GOT3 (cell line): ENCODE measurements around the gene TLR9.

ENCODE experiments used
- DNase-seq: peaks from one replicate; lab custom pipeline; 2025; ENCODE audit warnings: mixed read lengths; lab: John Stamatoyannopoulos, UW

The TLR9 gene

GRCh38 chr3:52216585-52217408, 8.6 kb downstream of the TLR9 start:
- no peak for DNase-seq

DNA sequence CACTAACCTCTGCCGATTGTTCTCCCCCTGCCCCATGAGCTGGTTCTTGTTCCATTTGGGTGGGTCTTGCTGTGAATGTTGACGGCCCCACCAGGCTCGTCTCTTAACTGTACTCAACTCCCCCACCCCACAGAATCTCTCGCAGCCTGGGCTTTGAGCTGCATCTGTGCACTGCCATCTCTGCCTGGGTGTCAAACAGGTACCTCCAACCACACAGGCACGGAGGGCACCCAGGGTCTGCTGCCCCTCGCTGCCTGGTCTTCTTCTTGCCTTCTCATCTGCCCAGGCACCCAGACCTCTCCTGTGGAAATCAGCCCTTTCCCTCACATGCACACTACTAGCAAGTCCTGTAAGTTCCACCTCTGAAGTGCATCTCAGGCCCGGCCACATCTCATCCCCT, 10.1 kb downstream of the TLR9 start:
- DNase-seq, result no peak

DNA sequence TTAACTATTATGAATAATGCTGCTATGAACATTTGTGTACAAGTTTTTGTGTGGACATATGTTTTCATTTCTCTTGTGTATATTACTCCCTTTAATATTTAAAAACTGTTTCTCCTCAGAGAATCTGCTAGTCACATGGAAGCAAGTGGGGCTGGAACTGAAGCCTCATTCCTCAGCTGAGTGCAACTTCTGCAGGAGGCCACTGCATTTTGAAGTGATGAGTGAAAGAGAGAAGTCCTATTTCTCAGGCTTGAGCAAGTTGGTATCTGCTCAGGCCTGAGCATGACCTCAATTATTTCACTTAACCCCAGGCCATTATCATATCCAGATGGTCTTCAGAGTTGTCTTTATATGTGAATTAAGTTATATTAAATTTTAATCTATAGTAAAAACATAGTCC, 11.5 kb downstream of the TLR9 start:
- no peak for DNase-seq

DNA sequence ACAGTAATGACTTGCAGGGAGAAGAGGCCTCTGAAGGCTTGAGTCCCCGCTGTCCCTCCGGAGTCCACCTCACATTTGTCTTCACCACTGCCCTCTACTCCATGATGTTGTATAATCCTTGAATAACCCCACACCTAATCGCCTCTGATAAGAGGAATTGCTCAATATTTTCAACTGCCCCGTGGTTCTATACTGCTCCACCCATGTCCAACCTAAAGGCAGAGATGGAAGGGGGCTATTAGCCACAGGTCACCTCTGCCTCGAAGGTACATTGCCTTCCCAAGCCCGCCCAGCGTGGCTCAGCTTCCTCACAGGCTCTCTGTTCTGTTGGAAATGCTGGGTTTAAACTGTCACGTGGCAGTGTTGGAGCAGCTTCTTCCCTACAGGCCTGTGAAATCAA, 12.4 kb downstream of the TLR9 start:
- DNase-seq, result no peak

- DNase-seq, result no peak
These were observed 14.1 kb downstream of the TLR9 start for GRCh38 chr3:52211268-52211891.

DNA sequence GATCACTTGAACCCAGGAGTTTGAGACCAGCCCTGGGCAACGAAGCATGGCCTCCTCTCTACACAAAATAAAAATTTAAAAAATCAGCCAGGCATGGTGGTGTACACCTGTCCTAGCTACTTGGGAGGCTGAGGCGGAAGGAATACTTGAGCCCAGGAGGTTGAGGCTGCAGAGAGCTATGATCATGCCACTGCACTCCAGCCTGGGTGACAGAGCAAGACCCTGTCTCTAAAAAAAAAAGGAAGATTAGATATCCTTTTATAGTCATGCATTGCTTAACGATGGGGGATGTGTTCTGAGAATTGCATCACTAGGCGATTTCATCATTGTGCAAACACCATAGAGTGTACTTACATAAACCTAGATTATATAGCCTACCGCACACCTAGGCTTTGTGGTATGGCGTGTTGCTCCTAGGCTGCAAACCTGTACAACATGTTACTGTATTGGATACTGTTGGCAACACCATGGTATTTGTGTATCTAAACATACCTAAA, 14.8 kb downstream of the TLR9 start:
- no peak for DNase-seq

DNA sequence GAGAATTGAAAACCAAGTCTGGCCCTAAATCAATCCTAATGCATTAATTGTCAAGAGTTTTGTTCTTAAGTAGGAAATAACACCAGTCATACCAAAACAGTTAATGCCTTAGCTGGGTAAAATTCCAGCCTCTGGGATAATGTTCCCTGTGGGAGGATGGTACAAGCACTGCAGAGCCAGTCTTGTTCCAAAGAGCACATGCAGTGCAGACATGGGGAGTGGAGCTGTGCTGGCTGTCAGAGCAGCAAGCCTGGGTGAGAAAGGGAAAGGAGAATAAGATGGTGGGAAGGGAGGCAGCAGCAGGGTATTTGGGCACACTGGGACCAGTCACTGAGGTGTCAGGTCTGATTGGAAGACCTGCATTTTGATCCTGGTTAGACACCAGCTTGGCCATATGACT, 15.4 kb downstream of the TLR9 start:
- DNase-seq, result no peak

GRCh38 chr3:52208556-52208955, 16.9 kb downstream of the TLR9 start:
- DNase-seq, result no peak

DNA sequence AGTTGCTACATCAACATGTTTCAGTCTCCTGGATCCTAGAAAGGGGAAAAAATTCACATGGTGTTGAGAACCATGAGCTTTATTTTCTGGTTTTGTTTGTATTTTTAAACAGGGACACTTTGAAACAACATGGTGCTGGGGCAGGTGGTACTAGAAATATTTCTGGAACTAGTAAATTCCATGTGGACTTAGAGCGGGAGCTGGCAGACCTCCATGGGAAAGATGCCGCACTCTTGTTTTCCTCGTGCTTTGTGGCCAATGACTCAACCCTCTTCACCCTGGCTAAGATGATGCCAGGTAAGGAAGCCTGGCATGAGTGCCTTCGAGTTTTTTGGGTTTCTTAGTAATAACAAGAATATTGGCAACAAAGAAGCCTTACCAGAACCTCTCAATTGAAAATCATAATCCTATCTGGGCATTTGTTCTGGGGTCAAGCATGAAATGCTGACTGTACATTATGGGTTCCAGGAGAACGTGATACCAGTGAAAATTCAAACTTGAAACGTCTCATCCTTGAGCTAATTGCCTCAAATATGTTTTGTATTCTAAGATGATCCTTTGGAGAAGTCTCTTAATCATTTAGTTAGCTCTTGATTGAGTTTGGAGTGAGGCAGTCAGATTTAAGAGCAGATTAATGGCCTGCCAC, 19.6 kb downstream of the TLR9 start:
- DNase-seq, result no peak

DNA sequence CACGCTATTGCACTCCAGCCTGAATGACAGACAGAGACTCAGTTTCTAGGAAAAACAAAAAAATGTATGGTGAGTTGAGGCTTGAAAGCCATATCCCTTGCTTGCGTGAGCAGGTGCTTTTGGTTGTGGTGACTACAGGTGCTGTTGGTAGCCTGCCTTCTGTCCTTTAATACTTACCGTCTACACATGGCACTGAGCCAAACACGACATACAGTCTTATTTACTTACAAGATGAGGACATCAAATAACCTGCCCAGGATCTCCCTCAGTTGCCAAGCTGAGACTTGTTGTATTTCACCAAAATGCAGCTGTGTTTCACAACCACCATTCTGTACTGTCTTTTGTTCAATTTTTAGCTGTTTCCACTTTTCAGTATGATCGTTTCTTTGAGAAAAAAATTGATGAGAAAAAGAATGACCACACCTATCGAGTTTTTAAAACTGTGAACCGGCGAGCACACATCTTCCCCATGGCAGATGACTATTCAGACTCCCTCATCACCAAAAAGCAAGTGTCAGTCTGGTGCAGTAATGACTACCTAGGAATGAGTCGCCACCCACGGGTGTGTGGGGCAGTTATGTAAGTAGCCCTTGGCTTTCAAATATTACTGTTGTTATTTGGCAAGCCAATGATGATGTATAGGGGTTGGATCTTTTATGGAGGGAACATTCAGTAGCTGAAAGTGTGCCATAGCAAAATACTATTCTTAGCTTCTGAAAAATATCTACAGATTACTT, 20.9 kb downstream of the TLR9 start:
- DNase-seq, result no peak

DNA sequence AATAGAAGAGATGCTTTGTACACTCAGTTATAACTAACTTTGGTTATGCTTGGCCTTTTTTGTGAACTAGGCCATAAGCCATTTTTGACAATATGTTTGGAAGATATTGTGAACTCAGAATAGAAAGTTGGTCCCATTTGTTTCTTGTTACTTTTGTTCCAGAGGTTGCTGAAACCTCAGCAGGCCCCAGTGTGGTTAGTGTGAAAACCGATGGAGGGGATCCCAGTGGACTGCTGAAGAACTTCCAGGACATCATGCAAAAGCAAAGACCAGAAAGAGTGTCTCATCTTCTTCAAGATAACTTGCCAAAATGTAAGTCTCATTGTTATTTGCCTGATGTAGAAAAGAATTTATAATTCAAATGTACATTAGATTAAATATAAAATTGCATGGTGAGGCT, 21.7 kb downstream of the TLR9 start:
- no peak for DNase-seq

GRCh38 chr3:52202384-52203077, 22.9 kb downstream of the TLR9 start:
- no peak for DNase-seq

DNA sequence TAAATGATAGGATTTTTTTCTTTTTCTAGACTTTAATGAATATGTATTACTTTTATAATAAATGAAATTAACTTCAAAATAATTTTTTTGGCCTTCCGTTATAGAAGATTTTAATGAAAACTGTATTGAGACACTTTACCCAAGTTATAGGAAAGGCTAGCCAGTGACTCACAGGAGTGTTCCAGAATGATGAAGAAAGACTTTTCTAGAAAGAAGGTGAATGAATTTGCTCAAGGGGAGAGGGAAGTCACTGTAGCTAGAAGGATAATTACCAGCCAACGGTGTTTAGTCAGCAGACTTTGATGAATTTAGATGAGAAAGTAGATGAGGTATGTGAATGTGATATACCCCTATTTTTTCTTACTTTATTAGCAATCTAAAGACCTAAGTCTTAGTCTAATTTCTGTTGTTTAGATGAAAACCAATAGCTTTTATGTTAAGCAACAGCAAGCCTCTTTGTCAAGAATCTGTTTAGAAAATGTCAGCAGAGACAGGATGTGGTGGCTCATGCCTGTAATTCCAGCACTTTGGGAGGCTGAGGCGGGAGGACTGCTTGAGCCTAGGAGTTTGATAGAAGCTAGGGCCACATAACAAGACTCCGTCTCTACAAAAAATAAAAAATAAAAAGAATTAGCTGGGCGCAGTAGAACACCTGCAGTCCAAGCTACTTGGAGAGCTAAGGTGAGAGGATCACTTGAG, 24.3 kb downstream of the TLR9 start:
- no peak for DNase-seq

GRCh38 chr3:52198643-52199608, 26.5 kb downstream of the TLR9 start:
- no peak for DNase-seq

- DNase-seq, result peak; percentile 87
These were observed 27.4 kb downstream of the TLR9 start, which contains the start of gene ALAS1 for GRCh38 chr3:52197842-52198625. TSS of gene ALAS1 (plus strand) at chr3:52198160. CDS start at chr3:52199242, 1,082 bp downstream.

GRCh38 chr3:52197499-52197841, 28.0 kb downstream of the TLR9 start:
- no peak for DNase-seq

- no peak for DNase-seq
These were observed 28.5 kb downstream of the TLR9 start for GRCh38 chr3:52196977-52197376.

DNA sequence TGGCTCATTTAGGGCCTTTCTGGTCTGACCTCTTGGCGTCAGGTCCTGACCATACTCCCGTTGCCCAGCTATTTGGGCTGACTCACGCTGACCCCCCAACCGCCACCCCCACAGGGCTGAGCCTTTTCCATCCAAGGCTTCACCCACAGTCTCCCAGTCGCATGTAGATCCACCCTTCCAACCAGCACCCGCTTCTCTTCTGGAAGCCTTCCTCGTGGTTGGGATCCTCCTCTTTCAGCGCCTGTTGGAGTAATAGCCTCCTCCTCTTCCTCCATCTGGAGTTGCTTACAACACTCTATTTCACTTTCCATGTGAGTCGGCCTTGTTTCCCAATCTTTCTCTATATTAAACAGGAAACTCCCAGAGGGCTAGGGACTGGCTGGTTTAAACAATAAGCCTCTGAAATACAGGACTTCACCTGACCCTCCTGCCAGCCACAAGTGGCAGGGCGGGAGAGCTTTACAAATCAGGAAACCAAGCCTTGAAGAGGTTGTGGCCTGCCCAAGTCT, 29.6 kb downstream of the TLR9 start:
- DNase-seq, result no peak

GRCh38 chr3:52195291-52195597, 30.2 kb downstream of the TLR9 start:
- DNase-seq, result no peak
